ENCODE measurements around the gene C6orf47.
A peak's percentile ranks its signal among the peaks of the same experiment; 100 is the strongest.

The C6orf47 gene

GRCh38 chr6:31687321-31687720, 26.7 kb upstream of the C6orf47 start:
- no peak for DNase-seq

GRCh38 chr6:31686483-31686882, 25.9 kb upstream of the C6orf47 start:
- DNase-seq: no peak

- no peak for DNase-seq
Measured at GRCh38 chr6:31683591-31683990, 23.0 kb upstream of the C6orf47 start.

- DNase-seq: no peak
Measured at GRCh38 chr6:31681135-31681671, 20.6 kb upstream of the C6orf47 start.

- DNase-seq: peak; percentile 74
Measured at GRCh38 chr6:31680226-31681134, 19.9 kb upstream of the C6orf47 start, which contains the start of gene LY6G5C. Gene LY6G5C (minus strand): TSS chr6:31681067. CDS start chr6:31680373, 694 bp downstream.

- no peak for DNase-seq
Measured at GRCh38 chr6:31677955-31678354, 17.4 kb upstream of the C6orf47 start.

GRCh38 chr6:31676904-31677303, 16.3 kb upstream of the C6orf47 start:
- DNase-seq: no peak

- DNase-seq: no peak
Measured at GRCh38 chr6:31676322-31676903, 15.8 kb upstream of the C6orf47 start.

GRCh38 chr6:31669676-31670075, 9.1 kb upstream of the C6orf47 start, which contains the start of gene LY6G5B:
Gene LY6G5B (plus strand): TSS chr6:31669976. CDS start chr6:31670951, 975 bp downstream.
- no peak for DNase-seq

GRCh38 chr6:31666337-31666965, 5.9 kb upstream of the C6orf47 start:
- DNase-seq: no peak

GRCh38 chr6:31665501-31666336, 5.1 kb upstream of the C6orf47 start, which contains the start of gene CSNK2B:
Gene CSNK2B (plus strand): TSS chr6:31666080. CDS start chr6:31666832, 752 bp downstream.
- peak; percentile 89 for DNase-seq

- DNase-seq: peak; percentile 75
Measured at GRCh38 chr6:31664790-31665500, 4.4 kb upstream of the C6orf47 start, which contains the start of gene GPANK1. Gene GPANK1 (minus strand): TSS chr6:31664997. CDS start chr6:31664478, 519 bp downstream.

- DNase-seq: no peak
Measured at GRCh38 chr6:31663961-31664789, 3.6 kb upstream of the C6orf47 start.

- no peak for DNase-seq
Measured at GRCh38 chr6:31663126-31663960, 2.8 kb upstream of the C6orf47 start.

- DNase-seq: no peak
Measured at GRCh38 chr6:31662124-31662723, 1.6 kb upstream of the C6orf47 start.

GRCh38 chr6:31661262-31662123, 915 bp upstream of the C6orf47 start:
- no peak for DNase-seq

GRCh38 chr6:31659649-31660380, 763 bp downstream of the C6orf47 start:
- no peak for DNase-seq
